DND-41 (cell line): Measurements from ENCODE around the gene CRYBB3.

ENCODE experiments used
- ATAC-seq: fragments of 200-7000 bp; cut with Tn5 transposase; 3 replicates; pipeline ENCODE4 v1.9.1; 2021; ENCODE audit warnings: low read depth; ENCODE audit not compliant: insufficient read depth
- DNase-seq: peaks from one replicate; pipeline ENCODE4 v3.0.0-alpha.2; 2020
- H2AFZ ChIP-seq: 2 replicates; pipeline ENCODE4 v1.6.0; 2012; ENCODE audit warnings: low read depth, low read length
- H3K27ac ChIP-seq: 2 replicates; pipeline ENCODE4 v1.5.1; 2012; ENCODE audit warnings: low read length, inconsistent platforms
- H3K27me3 ChIP-seq: fragments of 200-600 bp; sonication (generic); 2 replicates; pipeline ENCODE4 v1.6.0; 2012; ENCODE audit warnings: low read length, mild to moderate bottlenecking, inconsistent platforms; ENCODE audit not compliant: insufficient read depth, poor library complexity
- H3K36me3 ChIP-seq: 2 replicates; pipeline ENCODE4 v1.5.1; 2012; ENCODE audit warnings: low read length, inconsistent platforms; ENCODE audit not compliant: insufficient read depth
- H3K4me1 ChIP-seq: 2 replicates; pipeline ENCODE4 v1.5.1; 2012; ENCODE audit warnings: mild to moderate bottlenecking, low read length; ENCODE audit not compliant: insufficient read depth
- H3K4me2 ChIP-seq: 2 replicates; pipeline ENCODE4 v1.6.0; 2012; ENCODE audit warnings: mild to moderate bottlenecking, moderate library complexity, low read length, inconsistent platforms; ENCODE audit not compliant: insufficient read depth
- H3K4me3 ChIP-seq, 2 experiments: fragments of 200-600 bp in 1 of 2; shearing (Covaris generic) in 1 of 2; 2 replicates each; pipeline ENCODE4 v1.5.1; 2012 to 2016; ENCODE audit warnings: inconsistent platforms in 2 of 2, low read length in 2 of 2, mild to moderate bottlenecking in 2 of 2, low read depth in 1 of 2, moderate library complexity in 1 of 2
- H3K79me2 ChIP-seq: 2 replicates; pipeline ENCODE4 v1.6.0; 2012; ENCODE audit warnings: low read length, inconsistent platforms; ENCODE audit not compliant: insufficient read depth
- H3K9ac ChIP-seq: 2 replicates; pipeline ENCODE4 v1.6.0; 2012; ENCODE audit warnings: low read depth, mild to moderate bottlenecking, inconsistent platforms, low read length, moderate library complexity
- H3K9me3 ChIP-seq: 2 replicates; pipeline ENCODE4 v1.5.1; 2012; ENCODE audit warnings: low read length, moderate library complexity, mild to moderate bottlenecking, inconsistent platforms; ENCODE audit not compliant: insufficient read depth, severe bottlenecking
- H4K20me1 ChIP-seq: 2 replicates; pipeline ENCODE4 v1.6.0; 2012; ENCODE audit warnings: low read length; ENCODE audit not compliant: insufficient read depth
- EZH2 ChIP-seq: IDR thresholded peaks from 3 replicates; pipeline ENCODE4 v1.6.1; 2012; ENCODE audit warnings: borderline replicate concordance, low read depth, mild to moderate bottlenecking, moderate library complexity, low read length, inconsistent platforms; ENCODE audit not compliant: severe bottlenecking
- TF ChIP-seq, protein P1 (sequence below): IDR thresholded peaks from 2 replicates; pipeline ENCODE4 v1.5.1; 2012; ENCODE audit warnings: borderline replicate concordance, low read length, moderate library complexity, mild to moderate bottlenecking; ENCODE audit not compliant: poor library complexity, severe bottlenecking; ENCODE audit errors: extremely low read depth

The CRYBB3 gene

DNA sequence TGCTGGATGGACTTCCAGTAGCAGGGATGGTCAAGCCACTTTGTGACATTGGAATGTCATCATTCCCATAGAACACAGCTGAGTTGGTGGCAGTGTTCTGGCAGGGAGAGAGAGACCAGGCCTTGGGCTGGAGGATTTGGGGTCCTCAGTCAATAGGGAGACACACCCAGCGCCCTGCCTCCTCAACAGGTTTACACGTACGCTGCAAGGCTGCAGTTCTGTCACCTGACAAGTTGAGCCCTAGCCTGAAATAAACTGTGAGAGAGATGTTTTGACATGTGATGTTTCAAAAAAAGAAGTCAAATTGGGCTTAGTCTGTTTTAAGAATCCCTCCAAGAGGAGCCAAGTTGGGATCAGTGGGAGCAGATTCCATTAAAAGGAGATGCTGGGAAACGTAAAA lies 42.9 kb upstream of the CRYBB3 start:
- no peak overlapping the region for H3K9ac ChIP-seq
- no peaks in the 10 kb centered on the region for H3K36me3 ChIP-seq
- no peaks in the 10 kb centered on the region for H3K79me2 ChIP-seq
- no peak for TF ChIP-seq EZH2
- TF ChIP-seq, protein P1, sequence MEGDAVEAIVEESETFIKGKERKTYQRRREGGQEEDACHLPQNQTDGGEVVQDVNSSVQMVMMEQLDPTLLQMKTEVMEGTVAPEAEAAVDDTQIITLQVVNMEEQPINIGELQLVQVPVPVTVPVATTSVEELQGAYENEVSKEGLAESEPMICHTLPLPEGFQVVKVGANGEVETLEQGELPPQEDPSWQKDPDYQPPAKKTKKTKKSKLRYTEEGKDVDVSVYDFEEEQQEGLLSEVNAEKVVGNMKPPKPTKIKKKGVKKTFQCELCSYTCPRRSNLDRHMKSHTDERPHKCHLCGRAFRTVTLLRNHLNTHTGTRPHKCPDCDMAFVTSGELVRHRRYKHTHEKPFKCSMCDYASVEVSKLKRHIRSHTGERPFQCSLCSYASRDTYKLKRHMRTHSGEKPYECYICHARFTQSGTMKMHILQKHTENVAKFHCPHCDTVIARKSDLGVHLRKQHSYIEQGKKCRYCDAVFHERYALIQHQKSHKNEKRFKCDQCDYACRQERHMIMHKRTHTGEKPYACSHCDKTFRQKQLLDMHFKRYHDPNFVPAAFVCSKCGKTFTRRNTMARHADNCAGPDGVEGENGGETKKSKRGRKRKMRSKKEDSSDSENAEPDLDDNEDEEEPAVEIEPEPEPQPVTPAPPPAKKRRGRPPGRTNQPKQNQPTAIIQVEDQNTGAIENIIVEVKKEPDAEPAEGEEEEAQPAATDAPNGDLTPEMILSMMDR, result no peak
- H3K27ac ChIP-seq, result no peak overlapping the region
- H4K20me1 ChIP-seq, result no peaks in the 10 kb centered on the region
- H3K27me3 ChIP-seq, result no peaks in the 10 kb centered on the region
- H3K9me3 ChIP-seq, result no peaks in the 10 kb centered on the region
- ATAC-seq (no peak), DNase-seq (no peak)
- no peak overlapping the region for H2AFZ ChIP-seq
- H3K4me3 ChIP-seq, result no peak overlapping the region
- no peaks in the 10 kb centered on the region for H3K4me1 ChIP-seq
- H3K4me2 ChIP-seq, result no peak overlapping the region

DNA sequence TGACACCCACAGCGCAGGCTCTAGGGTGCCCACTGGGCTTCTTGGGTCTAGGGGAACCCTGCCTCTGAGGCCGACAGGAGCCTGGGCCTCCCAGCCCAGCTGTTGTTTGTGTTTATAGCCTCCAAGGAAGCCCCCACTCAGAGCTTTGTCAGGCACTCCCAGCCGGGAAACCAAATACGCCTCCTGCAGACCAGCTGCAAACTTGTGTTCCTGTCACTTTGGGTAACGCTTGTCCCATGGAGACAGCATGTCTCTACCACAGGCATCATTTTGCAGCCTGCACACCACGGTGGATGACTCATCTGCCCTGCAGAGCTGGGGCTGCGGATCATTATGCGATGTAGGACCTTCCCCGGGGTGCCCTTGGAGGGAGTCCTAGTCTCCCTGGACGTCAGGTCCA lies 40.6 kb upstream of the CRYBB3 start:
- TF ChIP-seq, protein P1, result no peak
- TF ChIP-seq EZH2, result no peak
- ATAC-seq, result no peak

DNA sequence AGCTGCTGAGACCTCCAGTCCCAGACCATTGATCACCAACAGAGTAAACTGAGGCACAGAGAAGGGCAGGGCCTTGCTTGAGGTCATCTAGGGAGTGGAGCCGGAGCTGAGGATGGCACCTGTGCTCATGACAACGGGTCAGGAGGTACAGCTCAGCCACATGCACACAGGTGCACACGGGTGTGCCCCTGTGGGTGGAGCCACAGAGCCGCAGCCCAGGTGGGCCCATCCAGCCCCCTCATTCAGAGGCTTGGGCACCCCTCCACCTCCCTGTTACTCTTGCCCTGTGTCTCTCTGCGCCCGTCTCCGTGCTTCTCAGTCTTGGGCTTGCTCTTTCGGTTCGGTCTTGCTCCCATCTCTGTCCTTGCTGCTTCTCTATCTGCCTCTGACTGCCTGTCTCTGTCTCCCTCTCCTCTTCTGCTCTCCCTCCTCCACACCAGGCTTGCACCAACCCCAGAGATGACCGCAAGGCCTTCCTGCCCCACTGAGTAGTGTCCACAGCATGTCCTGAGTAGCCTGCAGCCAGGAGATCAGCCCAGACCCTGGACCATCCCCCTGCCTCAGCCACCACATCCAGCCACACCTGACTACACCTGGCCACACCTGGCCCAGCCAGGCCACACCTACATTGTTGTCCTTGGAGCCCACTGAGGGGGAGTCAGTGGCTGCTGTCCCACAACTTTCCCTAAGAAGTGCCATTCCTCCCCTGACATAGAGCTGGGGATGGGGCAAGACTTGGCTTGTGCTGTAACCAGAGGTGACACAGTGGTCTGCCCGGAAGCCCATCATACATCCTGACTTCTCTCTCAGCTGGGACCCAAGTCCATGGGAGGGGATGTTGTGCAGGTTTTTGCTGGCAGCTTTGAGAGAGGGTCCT lies 39.3 kb upstream of the CRYBB3 start:
- DNase-seq (no peak), ATAC-seq (no peak)
- Histone ChIP-seq H3K36me3 (no peaks in the 10 kb centered on the region), H3K4me2 (no peak overlapping the region), H3K27me3 (peaks cover 3% of the 10 kb centered on the region), H3K4me1 (no peaks in the 10 kb centered on the region), H3K79me2 (no peaks in the 10 kb centered on the region), H4K20me1 (no peaks in the 10 kb centered on the region), H3K4me3 (no peak overlapping the region), H3K27ac (no peak overlapping the region), H2AFZ (no peak overlapping the region), H3K9me3 (no peaks in the 10 kb centered on the region), H3K9ac (no peak overlapping the region)
- TF ChIP-seq, protein P1, result no peak
- no peak for TF ChIP-seq EZH2

More for the DNA sequence above, 40.6 kb upstream of the CRYBB3 start:
- Histone ChIP-seq H2AFZ (no peak overlapping the region), H4K20me1 (no peaks in the 10 kb centered on the region), H3K4me2 (no peak overlapping the region), H3K9me3 (no peaks in the 10 kb centered on the region), H3K4me3 (no peak overlapping the region), H3K4me1 (no peaks in the 10 kb centered on the region), H3K36me3 (no peaks in the 10 kb centered on the region), H3K9ac (no peak overlapping the region), H3K27me3 (no peaks in the 10 kb centered on the region), H3K79me2 (no peaks in the 10 kb centered on the region), H3K27ac (no peak overlapping the region)
- DNase-seq, result no peak
